Activated CD8-positive, alpha-beta memory T cell treated with anti-CD3 and anti-CD28 coated beads, Interleukin-2, amount 50 U/mL, for 48 hours (primary cell): ENCODE measurements around the gene OCLN.
"Not testable (repeated sequence)": the region's sequence is repeated elsewhere in the genome, so short reads cannot be mapped to it uniquely, and the experiment has no call there.

Experiments used
- DNase-seq: peaks from one replicate; pipeline ENCODE4 v3.0.0-alpha.2; 2020

OCLN gene

DNA sequence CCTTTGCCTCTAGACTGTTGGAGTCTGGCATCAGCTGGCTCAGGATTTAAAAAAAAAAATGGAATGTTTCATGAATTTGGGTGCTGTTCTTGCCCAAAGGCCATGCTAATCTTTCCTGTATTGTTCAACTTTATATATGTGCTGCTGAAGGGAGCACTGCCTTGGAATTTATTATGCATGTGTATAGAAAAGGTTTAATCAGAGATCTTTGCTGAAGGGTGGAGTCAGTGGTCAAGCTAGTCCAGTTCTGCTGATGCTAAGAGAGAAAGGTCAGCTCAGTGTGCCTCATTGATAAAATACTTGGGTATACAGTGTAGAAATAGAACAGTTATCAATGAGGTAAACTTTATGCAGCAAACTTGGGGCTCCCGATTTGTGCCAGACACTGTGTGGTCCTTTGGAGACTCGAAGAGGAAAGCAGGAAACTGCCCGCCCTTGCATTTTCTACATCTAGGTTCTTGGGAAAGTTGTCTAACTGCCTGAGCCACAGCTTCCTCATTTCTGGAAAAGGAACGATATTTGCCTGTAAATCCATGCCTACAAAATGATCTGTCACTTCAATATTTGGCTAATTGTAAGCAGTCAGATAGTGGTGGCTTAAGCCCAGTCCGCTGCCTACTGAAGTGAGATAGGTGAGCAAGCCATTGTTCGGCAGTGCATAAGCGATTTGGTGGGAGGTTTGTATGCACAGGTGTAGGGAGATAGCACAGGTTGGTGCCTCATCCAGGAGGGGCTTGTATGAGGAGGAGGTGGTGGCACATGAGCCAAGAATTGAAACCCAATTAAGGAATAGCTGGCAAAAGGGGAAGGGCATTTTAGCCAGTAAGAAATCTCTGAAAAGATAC, 38.2 kb downstream of the OCLN start:
- no peak for DNase-seq

DNA sequence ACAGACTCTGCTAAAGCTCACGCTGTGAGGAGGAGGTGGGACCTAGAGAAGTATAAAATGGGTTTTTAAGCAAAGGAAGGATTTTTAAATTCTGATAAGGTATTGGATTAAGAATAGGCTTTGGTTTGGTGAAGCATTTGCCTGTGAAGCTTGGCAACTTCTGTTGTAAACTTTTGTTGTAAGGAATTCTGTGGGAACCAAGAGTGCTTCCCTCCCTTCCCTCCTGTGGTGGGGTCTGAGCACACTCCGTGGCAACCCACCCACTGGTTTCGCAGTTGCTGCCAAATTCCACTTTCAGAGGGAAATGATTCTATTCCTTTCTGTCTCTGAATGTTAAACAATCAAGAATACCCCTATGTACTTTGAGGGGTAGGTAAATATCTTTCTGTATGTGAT, 38.8 kb downstream of the OCLN start:
- DNase-seq = no peak

- not testable (repeated sequence) for DNase-seq
Observed at GRCh38 chr5:69537911-69538310, 45.3 kb downstream of the OCLN start.

- DNase-seq = not testable (repeated sequence)
Observed at GRCh38 chr5:69538735-69539134, 46.1 kb downstream of the OCLN start.

DNA sequence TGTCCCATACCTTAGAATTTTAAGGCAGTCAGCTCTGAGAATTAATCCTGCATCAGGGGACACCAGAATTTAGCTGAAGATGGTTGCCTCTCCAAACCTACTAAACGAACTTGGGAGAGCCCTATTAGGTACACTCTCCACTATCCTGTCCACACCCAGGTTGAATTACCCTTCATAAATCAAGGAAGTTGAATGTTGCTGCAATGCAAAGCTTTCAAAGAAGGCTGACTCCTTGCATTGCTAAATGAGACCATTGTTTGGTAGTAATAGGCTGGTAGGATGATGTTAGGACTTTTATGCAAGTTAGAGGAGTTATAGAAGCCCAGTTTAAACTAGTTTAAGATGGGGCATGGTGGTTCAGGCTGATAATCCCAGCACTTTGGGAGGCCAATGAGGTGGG, 48.8 kb downstream of the OCLN start:
- not testable (repeated sequence) for DNase-seq

- DNase-seq = not testable (repeated sequence)
Observed at GRCh38 chr5:69542838-69543618, 50.4 kb downstream of the OCLN start.

DNA sequence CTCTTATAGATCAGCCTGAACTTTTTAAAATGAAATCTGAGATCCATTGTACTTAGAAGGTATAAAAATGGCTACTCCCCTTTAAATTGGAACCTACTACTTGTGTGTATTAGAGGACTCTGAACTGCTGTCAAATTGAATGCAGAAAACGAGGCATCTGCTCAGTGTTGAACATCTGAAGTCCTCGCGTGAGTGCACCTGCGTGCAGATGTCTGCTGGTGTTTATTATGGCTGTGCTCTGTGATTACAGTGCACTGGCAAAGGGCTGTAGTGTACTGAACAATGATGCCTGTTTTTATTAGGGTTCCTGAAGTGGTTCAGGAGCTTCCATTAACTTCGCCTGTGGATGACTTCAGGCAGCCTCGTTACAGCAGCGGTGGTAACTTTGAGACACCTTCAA, 52.0 kb downstream of the OCLN start:
- not testable (repeated sequence) for DNase-seq

DNA sequence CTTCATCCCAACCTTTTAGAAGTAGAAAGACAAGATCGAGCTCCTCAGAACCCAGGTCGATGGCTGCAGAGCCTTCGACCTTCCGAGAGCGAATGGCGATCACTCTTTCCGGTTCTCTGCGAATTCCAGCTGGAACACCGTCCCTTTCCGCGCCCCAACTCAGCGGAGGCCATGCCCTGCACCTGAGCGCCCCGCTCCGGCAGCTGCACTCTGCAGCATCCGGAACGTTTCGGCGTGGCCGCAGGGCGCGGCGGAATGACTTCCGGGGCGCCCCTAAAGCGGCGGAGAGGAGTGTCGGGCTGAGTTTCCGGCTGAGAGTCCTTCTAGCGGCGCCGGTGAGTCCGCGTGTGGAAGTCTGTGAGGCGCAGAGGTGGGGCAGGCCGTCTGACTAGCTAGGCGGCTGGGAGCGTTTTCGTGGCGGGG, 67.3 kb downstream of the OCLN start, which contains the start of gene GTF2H2C:
Gene GTF2H2C, plus strand, starts transcription at position 284 of the 423 bp plus-strand sequence. CDS start 4,942 bp downstream, outside the sequence.
- DNase-seq = peak; percentile 79

DNA sequence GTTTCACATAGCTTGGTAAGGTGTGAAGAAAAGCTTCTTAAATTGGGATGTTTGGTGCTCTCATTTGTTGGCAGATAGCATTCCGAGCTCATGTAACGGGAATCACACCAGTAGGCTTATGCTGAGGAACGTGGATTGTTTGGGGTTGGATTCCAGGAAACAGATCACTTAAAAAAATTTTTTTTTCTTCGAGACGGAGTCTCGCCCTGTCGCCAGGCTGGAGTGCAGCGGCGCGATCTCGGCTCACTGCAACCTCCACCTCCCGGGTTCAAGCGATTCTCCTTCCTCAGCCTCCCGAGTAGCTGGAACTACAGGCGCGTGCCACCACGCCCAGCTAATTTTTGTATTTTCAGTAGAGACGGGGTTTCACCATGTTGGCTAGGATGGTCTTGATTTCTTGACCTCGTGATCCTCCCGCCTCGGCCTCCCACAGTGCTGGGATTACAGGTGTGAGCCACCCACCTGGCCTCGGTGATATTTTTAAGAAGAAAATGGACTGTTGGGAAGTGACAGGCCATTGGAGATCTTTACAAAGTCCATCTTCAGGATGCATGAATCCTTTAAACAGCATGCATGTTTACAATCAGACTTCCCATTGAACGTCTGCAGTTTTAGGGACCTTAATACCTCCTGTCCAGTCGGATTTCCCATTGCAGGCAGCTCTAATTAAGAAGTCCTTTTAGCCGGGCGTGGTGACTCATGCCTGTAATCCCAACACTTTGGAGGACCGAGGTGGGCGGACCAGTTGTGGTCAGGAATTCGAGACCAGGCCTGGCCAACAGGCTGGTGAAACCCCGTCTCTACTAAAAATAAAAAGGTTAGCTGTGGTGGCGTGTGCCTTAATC, 68.2 kb downstream of the OCLN start:
- DNase-seq = not testable (repeated sequence)

- DNase-seq = not testable (repeated sequence)
Observed at GRCh38 chr5:69566172-69566571, 73.6 kb downstream of the OCLN start.

- DNase-seq = not testable (repeated sequence)
Observed at GRCh38 chr5:69568072-69568471, 75.5 kb downstream of the OCLN start.

DNA sequence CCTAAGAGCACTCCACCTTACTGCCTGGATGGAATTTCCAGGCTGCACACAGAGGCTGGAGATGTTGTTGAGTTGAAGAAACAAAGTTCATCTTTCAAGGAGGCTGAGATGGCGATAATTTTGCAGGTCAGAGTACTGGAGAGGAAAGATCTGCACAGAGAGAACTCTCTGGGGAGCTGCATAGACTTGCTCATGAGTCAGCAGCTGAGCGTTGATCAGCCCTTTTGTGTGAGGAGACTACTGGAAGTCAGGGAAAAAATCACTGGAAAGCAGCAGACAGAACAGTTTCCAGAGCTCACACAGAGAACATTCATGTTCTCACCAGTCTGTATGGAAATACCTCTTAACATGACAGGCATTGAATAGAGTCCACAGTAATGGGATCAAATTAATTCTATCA, 90.8 kb downstream of the OCLN start:
- not testable (repeated sequence) for DNase-seq

DNA sequence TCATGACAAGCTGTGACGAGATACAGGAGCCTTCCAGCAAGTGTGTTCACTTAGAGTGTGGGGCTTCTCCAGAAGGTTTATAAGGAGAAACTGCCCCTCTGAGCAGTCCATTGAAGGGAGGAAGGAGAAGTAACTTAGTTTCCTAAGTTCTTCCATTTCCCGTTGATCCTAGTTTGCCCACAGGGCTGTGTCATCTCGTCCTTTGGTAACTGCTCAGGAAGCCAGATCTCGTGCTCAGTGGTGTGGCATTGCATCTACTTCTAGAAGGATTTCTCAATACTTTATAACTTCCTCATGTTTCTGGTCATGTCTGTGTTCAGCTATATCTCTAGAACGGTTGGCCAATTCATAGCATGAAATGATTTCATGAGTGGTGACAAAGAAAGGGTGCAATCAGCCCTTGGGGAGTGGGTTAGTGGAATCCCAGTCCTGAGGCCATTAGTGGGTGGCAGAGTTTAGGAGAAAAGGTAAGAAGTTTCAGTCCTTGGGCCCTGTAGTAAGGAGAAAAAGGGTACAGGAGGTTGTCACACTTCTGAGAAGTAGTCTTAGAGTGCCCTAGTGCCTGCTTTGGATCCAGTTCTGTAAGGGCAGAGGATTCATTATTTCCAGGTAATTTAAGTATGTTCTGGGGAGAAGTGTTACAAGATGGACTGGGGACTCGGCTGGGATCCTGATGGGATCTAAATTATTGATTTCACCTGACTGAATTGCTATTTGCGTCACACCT, 103.7 kb downstream of the OCLN start:
- not testable (repeated sequence) for DNase-seq

DNA sequence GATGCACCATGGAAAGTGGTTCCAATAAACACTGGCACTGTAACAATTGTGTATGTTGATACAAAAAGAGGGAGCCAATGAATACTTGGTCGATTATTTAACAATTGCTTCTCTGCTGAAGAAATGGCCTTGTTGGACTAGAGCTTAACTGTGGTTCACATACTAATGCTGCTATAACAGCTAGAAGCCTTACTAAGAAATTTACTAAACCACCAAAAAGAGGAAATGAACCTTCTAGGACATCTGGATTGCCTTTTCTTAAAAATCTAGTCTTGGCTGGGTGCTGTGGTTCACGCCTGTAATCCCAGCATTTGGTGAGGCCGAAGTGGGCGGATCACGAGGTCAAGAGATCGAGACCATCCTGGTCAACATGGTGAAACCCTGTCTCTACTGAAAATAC, 109.4 kb downstream of the OCLN start:
- not testable (repeated sequence) for DNase-seq

DNA sequence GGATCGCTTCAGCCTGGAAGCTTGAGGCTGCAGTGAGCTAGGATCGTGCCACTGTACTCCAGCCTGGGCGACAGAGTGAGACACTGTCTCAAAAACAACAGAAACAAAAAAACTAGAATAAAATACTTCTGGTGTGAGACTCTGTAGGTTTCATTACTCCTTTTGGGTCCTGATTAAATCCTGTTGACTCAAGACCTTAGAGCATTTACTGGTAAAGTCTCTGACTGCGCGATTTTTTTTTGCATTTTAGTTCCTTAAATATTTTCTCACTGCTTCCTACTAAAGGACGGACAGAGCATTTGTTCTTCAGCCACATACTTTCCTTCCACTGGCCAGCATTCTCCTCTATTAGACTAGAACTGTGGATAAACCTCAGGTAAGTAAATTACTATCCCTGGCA, 114.2 kb downstream of the OCLN start:
- DNase-seq = not testable (repeated sequence)
